Jurkat, Clone E6-1 (cell line): ENCODE results near the gene TRIO.

Source experiments
- DNase-seq: peaks from one replicate; pipeline ENCODE4 v3.0.0-alpha.2; 2011; ENCODE audit warnings: low read depth, low spot score
- H3K4me3 ChIP-seq: 2 replicates; pipeline ENCODE4 v1.5.1; 2011; ENCODE audit warnings: mild to moderate bottlenecking, low read length, control low read depth, moderate library complexity

Gene TRIO

GRCh38 chr5:14404780-14405179 is 261.6 kb downstream of the TRIO start:
- no peak for DNase-seq
- no peak overlapping the region for H3K4me3 ChIP-seq

DNA sequence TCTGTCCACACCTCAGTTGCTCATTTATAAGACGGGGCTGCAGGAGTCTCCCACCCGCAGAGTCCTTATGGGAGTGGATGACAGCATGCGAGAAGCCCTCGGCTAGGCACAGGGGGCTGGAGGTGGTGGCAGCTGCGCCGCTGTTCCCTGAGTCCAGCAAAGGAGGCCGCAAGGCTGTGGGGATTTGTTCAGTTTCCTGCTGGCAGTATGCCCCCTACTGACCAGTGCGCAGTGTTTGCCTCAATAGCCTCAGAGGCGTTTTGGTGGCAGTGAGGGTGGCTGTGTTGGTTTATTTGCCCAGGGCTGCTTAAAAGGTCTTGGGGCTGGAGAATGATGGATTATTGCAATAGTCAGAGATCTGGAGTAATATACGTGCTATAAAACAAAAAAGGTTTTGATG is 262.1 kb downstream of the TRIO start:
- no peak overlapping the region for H3K4me3 ChIP-seq
- DNase-seq: no peak

- H3K4me3 ChIP-seq: no peak overlapping the region
- no peak for DNase-seq
Measured at GRCh38 chr5:14405706-14406553, 262.8 kb downstream of the TRIO start.

DNA sequence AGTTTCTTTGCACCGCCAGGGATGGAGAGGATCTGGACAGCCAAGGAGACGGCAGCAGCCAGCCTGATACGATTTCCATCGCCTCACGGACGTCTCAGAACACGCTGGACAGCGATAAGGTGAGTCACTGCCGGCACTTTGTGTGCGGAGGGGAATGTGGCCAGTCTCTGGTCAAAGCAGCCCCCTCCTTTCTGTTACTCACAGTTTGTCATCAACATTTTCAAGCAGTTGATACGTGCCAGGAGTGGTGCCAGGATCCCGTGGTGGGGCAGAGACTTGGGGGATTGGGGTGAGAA is 263.4 kb downstream of the TRIO start:
- no peak overlapping the region for H3K4me3 ChIP-seq
- DNase-seq: no peak

DNA sequence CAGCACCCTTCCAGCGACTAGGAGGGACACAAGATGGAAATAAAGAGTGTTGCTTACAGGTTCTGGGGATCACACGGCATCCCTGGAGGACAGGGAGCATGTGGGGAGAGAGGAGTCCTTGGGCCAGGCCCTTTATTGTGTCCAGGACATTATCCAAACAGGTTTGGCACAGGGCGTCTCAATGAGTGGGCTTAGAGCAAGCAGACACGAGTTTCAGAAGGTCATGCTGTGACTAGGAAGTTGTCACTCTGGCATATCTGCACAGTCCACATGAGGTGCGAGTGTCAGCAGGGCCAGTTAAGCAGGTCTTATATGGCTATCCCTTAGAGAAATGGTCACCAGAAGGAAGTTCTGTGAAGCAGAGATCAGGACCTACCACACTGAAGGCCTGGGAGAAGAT is 263.9 kb downstream of the TRIO start:
- DNase-seq: no peak
- H3K4me3 ChIP-seq: no peak overlapping the region

DNA sequence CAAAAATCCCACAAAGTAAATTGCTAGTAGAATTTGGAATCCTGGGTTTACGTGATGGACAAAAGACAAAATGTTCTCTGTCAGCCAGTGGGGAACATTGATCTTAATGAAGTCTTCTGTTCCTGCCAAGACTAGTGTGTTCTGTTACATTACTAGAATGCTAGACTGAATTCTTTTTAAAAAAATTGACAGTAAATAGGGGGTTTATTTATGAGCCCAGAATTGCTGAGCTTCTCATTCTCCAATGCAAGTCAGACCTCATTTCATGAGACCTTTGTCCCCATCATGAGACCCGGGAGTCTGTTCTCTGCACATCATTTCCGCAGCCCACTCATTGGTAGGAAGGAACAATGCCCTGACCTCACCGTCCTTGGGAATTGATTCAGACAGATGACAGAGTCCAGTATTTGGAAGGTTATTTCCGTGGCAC is 264.6 kb downstream of the TRIO start:
- no peak for DNase-seq
- H3K4me3 ChIP-seq: no peak overlapping the region

DNA sequence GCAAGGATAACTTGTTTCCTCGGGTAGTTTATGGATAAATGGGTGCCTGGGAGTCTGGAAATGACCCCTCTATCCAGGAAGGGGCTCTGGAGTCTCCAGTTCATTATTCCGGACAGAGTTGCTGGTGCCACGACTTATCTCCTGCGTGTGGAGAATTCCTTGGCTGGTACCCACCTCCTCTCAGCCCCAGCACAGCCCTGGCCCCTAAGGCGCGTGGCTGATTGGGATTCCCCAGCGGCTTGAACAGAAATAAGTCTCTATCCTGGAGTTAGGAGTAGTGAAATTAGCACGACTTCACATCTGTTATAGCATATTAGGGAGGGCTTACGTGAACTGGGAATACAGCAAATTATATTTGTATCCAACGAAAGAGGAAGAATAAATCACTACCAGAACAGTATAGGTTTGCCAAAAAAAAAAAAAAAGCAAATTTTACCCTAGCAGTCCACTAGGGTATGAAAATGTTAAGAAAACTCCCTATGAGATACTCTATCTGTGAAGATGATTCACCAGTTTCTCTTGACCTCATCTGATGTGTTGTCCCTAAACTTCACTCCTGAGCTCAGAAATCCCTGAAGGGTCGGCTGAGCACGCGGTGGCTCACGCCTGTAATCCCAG is 265.9 kb downstream of the TRIO start:
- no peak for DNase-seq
- no peak overlapping the region for H3K4me3 ChIP-seq

DNA sequence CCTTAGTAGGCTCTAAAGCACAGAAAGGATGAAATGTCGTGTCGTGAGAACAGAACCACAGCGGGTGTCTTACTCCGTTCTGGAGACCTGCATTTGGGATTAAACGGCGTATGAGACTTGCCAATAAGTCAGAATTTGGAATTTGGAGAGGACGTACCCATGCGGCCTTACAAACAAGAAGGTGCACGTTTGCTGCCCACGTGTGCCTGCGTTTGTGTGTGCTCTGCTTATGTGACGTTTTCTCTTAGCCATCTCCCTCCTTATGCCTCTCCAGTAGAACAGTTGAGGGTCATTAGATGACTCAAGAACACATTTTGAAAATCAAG is 266.9 kb downstream of the TRIO start:
- no peak overlapping the region for H3K4me3 ChIP-seq
- DNase-seq: no peak

- no peak for DNase-seq
- no peak overlapping the region for H3K4me3 ChIP-seq
Measured at GRCh38 chr5:14410394-14411201, 267.5 kb downstream of the TRIO start.

GRCh38 chr5:14411216-14411615 is 268.1 kb downstream of the TRIO start:
- no peak overlapping the region for H3K4me3 ChIP-seq

GRCh38 chr5:14413331-14413750 is 270.2 kb downstream of the TRIO start:
- peak; percentile 57 for DNase-seq
- no peak overlapping the region for H3K4me3 ChIP-seq

More at GRCh38 chr5:14411216-14411615, 268.1 kb downstream of the TRIO start:
- DNase-seq: no peak

GRCh38 chr5:14414007-14414406 is 270.9 kb downstream of the TRIO start:
- H3K4me3 ChIP-seq: no peak overlapping the region
- DNase-seq: no peak

GRCh38 chr5:14414656-14415023 is 271.5 kb downstream of the TRIO start:
- H3K4me3 ChIP-seq: no peak overlapping the region
- no peak for DNase-seq

- H3K4me3 ChIP-seq: no peak overlapping the region
- no peak for DNase-seq
Measured at GRCh38 chr5:14415024-14415697, 272.0 kb downstream of the TRIO start.

DNA sequence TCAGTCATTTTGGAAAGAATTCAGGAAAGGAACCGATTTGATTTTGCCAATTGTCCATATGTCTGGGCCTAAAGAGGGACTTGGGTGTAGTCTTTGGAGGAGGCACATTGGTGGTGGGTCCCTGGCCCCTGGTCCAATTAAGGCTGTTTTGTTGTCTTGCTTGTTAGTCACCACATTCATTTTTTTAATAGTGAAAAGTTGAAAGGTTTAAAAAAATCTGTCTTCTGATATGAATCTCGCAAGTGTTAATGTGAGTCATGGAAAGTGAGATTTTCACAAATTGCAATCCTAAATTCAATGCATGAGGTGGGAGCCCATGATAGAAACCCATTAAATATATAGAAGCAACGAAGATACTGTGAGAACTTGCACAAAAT is 272.5 kb downstream of the TRIO start:
- no peak overlapping the region for H3K4me3 ChIP-seq
- DNase-seq: no peak

DNA sequence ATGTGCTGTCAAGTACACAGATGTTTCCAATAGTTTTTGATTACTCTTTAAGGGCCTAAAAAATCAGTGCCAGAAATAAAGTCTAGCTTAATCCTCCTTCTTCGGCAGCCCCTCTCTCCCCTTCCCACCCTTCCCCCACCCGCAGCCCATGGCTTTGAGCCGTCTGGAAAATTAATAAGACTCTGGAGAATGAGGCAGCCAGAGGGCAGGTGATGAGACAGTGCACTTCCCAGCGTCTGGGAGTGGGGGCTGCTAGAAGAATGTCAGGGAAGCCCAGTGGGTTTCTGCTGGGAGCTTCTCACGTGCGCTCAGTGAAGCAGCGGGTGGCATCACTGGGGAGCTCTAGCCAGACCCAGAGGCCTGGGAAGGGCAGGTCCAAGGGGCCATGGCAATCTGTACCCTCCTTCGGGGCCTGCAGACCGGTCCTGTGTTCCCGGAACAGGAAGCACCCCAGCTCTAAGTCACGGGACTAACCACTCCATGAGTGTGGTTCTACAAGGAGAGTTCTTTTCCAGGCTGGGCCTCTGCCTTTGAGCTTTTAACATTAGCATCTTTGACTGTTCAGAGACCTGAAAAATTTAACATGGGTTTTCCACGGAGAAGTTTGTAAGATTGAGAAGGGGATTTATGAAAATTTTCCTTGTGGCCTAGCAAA is 273.6 kb downstream of the TRIO start:
- DNase-seq: no peak

DNA sequence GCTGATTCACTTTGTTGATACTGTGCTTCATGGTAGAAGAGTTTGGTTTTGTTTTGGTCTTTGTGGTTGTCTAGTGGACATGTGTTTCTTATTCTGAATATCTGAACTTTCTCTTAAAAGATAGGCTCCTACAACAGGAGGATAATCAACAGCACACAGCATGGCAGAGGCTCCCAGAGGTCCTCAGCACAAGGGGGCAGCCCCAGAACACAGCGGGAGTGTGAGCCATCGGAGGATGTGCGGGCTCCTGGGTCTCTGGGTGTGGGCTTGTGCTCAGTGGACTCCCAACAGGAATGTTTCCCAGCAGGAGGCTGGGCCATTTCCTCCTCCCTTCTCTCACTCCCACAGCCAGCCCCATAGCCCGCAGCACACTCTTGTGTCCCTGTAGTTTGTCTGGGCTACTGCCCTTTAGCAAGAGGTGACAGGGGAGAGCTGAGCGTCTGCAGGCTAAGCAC is 274.2 kb downstream of the TRIO start:
- no peak for DNase-seq
- H3K4me3 ChIP-seq: no peak overlapping the region

More for the DNA sequence above, 273.6 kb downstream of the TRIO start:
- no peak overlapping the region for H3K4me3 ChIP-seq

DNA sequence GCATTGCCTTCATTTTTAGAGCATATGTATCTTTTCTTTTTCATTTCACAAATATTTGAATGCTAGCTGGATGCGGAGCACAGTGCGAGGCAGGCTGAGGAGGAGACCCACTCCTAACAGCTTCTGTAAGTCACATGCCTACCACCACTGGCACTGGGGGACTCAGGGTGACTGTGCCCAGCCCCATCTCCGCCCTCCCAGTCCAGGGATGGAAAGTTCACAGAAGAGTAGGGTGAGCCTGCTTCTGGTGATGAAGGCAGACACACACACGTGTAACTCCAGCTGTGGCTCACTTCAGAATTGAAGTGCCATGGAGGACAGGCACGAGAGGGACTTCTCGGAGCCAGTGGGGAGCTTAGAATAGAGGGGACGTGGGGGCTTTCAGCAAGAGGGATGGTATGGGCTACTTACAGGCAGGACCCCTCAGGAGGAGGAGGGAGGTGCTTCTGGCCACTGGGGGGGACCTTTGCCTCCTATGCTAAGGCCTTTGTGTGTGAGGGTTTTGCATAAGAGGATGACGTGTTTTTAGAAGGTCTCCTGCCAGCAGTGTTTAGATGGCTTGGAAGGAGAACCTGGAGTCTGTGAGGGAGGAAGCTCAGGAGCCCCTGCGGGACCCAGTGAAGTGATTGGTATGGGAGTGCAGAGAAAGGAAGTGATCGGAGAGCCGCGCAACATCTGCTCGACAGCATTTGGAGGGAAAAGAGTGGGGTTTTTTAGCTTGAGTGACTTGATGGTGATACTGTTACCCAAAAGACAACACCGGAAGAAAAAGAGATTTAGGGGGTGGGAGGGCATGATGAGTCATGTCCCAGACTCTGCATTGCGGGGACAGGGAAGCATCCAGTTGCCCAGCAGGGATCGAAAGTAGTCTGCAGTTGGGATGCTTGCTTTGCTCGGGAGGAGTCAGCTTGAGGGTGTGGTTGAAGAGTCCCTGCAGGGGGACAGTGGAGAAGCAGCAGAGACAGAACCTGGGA is 274.9 kb downstream of the TRIO start:
- H3K4me3 ChIP-seq: no peak overlapping the region
- no peak for DNase-seq
